HepG2 (cell line): ENCODE results near the gene MYCBPAP. TPM values are rescaled to one million over a fixed set of nuclear protein-coding genes. Genes with fewer than 3 reads are reported as not detected.

Experiments used
- HES4 ChIP-seq: sonication (generic); formaldehyde crosslinking; IDR thresholded peaks from 2 replicates; pipeline ENCODE4 v1.9.0; 2021; ENCODE audit warnings: mild to moderate bottlenecking, missing genetic modification reagents, borderline replicate concordance
- HOXD1 ChIP-seq: sonication (generic); formaldehyde crosslinking; IDR thresholded peaks from 2 replicates; pipeline ENCODE4 v1.5.0; 2020; ENCODE audit warnings: missing genetic modification reagents
- NFIB ChIP-seq: sonication (generic); formaldehyde crosslinking; IDR thresholded peaks from 2 replicates; pipeline ENCODE4 v1.9.0; 2021; ENCODE audit warnings: missing genetic modification reagents, mild to moderate bottlenecking, borderline replicate concordance
- SMYD3 ChIP-seq: sonication (generic); formaldehyde crosslinking; IDR thresholded peaks from 2 replicates; pipeline ENCODE4 v1.8.1; 2023; ENCODE audit warnings: mild to moderate bottlenecking, missing genetic modification reagents
- SRSF4 ChIP-seq: fragments of 200-400 bp; formaldehyde crosslinking; IDR thresholded peaks from one replicate; pipeline ENCODE4 v1.6.1; 2018; ENCODE audit warnings: mild to moderate bottlenecking, low read depth, low read length, moderate library complexity; ENCODE audit not compliant: poor library complexity, severe bottlenecking
- TCF7 ChIP-seq: sonication (generic); IDR thresholded peaks from 2 replicates; pipeline ENCODE4 v1.6.1; 2016; ENCODE audit warnings: antibody characterized with exemption, low read depth
- THYN1 ChIP-seq: sonication (generic); formaldehyde crosslinking; IDR thresholded peaks from 2 replicates; pipeline ENCODE4 v1.8.1; 2023; ENCODE audit warnings: low read depth, mild to moderate bottlenecking, moderate library complexity, missing genetic modification reagents, borderline replicate concordance
- ZFP36L1 ChIP-seq: sonication (generic); formaldehyde crosslinking; IDR thresholded peaks from 2 replicates; pipeline ENCODE4 v1.8.0; 2022; ENCODE audit warnings: mild to moderate bottlenecking, missing genetic modification reagents, moderate library complexity
- ZNF101 ChIP-seq: sonication (generic); formaldehyde crosslinking; IDR thresholded peaks from 2 replicates; pipeline ENCODE4 v1.4.0; 2020; ENCODE audit warnings: mild to moderate bottlenecking, low read depth, missing genetic modification reagents, borderline replicate concordance
- ZNF256 ChIP-seq: sonication (generic); formaldehyde crosslinking; conservative IDR thresholded peaks from 2 replicates; pipeline ENCODE4 v1.4.0; 2020; ENCODE audit warnings: missing genetic modification reagents
- ZNF329 ChIP-seq: sonication (generic); formaldehyde crosslinking; IDR thresholded peaks from 2 replicates; pipeline ENCODE4 v1.9.0; 2021; ENCODE audit warnings: low read depth, mild to moderate bottlenecking, missing genetic modification reagents
- ZNF567 ChIP-seq: sonication (generic); formaldehyde crosslinking; IDR thresholded peaks from 2 replicates; pipeline ENCODE4 v1.8.1; 2023; ENCODE audit warnings: mild to moderate bottlenecking, missing genetic modification reagents, borderline replicate concordance
- ZNF615 ChIP-seq: sonication (generic); formaldehyde crosslinking; IDR thresholded peaks from 2 replicates; pipeline ENCODE4 v1.5.0; 2020; ENCODE audit warnings: mild to moderate bottlenecking, missing genetic modification reagents, borderline replicate concordance
- ZSCAN30 ChIP-seq: sonication (generic); formaldehyde crosslinking; IDR thresholded peaks from 2 replicates; pipeline ENCODE4 v1.5.0; 2020; ENCODE audit warnings: mild to moderate bottlenecking, missing genetic modification reagents
- polyA plus RNA-seq, 8 experiments: library from polyadenylated mRNA; depleted of rRNA in 3 of 8; stranded (reverse) in 7 of 8; unstranded in 1 of 8; fragments of >200 nt; fragmentation: Illumina TruSeq in 4 of 8; extraction: Trizol in 4 of 8; gene quantifications; 2 replicates each; pipeline versions ENCODE4 v1.2.1 to v1.2.3, GENCODE V29; 2011 to 2016; ENCODE audit warnings: low read depth in 4 of 8, missing spikeins in 1 of 8, mixed read lengths in 1 of 8; ENCODE audit not compliant: insufficient read depth in 1 of 8
- total RNA-seq, 5 experiments: library from RNA; depleted of rRNA; stranded (reverse); fragments of >200 nt; fragmentation: Illumina TruSeq; extraction: Trizol; gene quantifications; 2 replicates each; pipeline ENCODE4 v1.2.3, GENCODE V29; 2016; ENCODE audit warnings: low read depth in 1 of 5
- TF ChIP-seq, protein P1 (sequence below): sonication (generic); formaldehyde crosslinking; IDR thresholded peaks from 2 replicates; pipeline ENCODE4 v1.4.0; 2020; ENCODE audit warnings: missing genetic modification reagents
- TF ChIP-seq, protein P2 (sequence below): sonication (generic); formaldehyde crosslinking; IDR thresholded peaks from 2 replicates; pipeline ENCODE4 v1.8.1; 2023; ENCODE audit warnings: mild to moderate bottlenecking, moderate library complexity, missing genetic modification reagents
- TF ChIP-seq, protein P3 (sequence below): sonication (generic); formaldehyde crosslinking; IDR thresholded peaks from 2 replicates; pipeline ENCODE4 v1.4.0; 2020; ENCODE audit warnings: mild to moderate bottlenecking, missing genetic modification reagents
- TF ChIP-seq, protein P4 (sequence below): sonication (generic); formaldehyde crosslinking; IDR thresholded peaks from 2 replicates; pipeline ENCODE4 v1.8.0; 2023; ENCODE audit warnings: mild to moderate bottlenecking, missing genetic modification reagents
- TF ChIP-seq, protein P5 (sequence below): sonication (generic); formaldehyde crosslinking; IDR thresholded peaks from 2 replicates; pipeline ENCODE4 v1.9.0; 2021; ENCODE audit warnings: missing genetic modification reagents, borderline replicate concordance

The MYCBPAP gene
- total and polyA plus RNA-seq, 2 of the 13 experiments (the other 11 are each of a cell fraction or from before 2014, with no cell fraction given): 0.22 to 0.24 TPM

DNA sequence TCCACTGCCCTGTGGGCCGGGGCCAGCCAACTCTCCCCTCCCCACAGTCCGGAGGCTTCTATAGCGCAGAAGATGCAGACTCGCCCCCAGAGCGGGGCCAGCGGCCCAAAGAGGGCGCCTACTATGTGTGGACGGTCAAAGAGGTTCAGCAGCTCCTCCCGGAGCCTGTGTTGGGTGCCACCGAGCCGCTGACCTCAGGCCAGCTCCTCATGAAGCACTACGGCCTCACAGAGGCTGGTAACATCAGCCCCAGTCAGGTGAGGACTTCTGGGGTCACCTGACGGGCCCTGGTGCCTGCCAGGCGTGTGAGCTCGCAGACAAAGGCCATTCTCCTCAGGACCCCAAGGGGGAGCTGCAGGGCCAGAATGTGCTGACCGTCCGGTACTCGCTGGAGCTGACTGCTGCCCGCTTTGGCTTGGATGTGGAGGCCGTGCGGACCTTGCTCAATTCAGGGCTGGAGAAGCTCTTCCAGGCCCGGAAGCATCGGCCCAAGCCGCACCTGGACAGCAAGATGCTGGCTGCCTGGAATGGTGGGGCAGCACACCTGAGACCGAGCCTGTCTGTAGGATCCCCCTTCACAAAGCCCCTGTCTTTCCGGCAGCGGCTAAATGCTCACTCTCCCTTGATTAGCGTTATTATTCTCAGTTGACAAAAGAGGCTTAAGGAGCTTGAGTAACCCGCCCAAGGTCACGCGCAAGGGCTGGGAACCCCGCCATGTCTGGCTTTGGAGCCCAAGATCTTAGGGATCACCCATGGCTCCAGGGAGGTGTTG, 42.6 kb downstream of the MYCBPAP start (continued):
- TF ChIP-seq, protein P1, sequence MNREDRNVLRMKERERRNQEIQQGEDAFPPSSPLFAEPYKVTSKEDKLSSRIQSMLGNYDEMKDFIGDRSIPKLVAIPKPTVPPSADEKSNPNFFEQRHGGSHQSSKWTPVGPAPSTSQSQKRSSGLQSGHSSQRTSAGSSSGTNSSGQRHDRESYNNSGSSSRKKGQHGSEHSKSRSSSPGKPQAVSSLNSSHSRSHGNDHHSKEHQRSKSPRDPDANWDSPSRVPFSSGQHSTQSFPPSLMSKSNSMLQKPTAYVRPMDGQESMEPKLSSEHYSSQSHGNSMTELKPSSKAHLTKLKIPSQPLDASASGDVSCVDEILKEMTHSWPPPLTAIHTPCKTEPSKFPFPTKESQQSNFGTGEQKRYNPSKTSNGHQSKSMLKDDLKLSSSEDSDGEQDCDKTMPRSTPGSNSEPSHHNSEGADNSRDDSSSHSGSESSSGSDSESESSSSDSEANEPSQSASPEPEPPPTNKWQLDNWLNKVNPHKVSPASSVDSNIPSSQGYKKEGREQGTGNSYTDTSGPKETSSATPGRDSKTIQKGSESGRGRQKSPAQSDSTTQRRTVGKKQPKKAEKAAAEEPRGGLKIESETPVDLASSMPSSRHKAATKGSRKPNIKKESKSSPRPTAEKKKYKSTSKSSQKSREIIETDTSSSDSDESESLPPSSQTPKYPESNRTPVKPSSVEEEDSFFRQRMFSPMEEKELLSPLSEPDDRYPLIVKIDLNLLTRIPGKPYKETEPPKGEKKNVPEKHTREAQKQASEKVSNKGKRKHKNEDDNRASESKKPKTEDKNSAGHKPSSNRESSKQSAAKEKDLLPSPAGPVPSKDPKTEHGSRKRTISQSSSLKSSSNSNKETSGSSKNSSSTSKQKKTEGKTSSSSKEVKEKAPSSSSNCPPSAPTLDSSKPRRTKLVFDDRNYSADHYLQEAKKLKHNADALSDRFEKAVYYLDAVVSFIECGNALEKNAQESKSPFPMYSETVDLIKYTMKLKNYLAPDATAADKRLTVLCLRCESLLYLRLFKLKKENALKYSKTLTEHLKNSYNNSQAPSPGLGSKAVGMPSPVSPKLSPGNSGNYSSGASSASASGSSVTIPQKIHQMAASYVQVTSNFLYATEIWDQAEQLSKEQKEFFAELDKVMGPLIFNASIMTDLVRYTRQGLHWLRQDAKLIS (CRISPR knock-in tag): 0 out of 2 replicates have a peak, but pooled peaks have one; percentile 51
- TF ChIP-seq ZFP36L1 (CRISPR knock-in tag) (no peak), HES4 (CRISPR knock-in tag) (peak; percentile 65; the same call in 1 of the 2 replicates), HOXD1 (CRISPR knock-in tag) (no peak), ZNF615 (CRISPR knock-in tag) (no peak), ZNF567 (CRISPR knock-in tag) (0 out of 2 replicates have a peak, but pooled peaks have one; percentile 35), SMYD3 (no peak), ZNF256 (no peak), SRSF4 (no peak), NFIB (CRISPR knock-in tag) (no peak), THYN1 (CRISPR knock-in tag) (no peak), ZSCAN30 (CRISPR knock-in tag) (no peak), ZNF101 (CRISPR knock-in tag) (no peak), ZNF329 (CRISPR knock-in tag) (no peak), TCF7 (no peak)
- TF ChIP-seq, protein P2, sequence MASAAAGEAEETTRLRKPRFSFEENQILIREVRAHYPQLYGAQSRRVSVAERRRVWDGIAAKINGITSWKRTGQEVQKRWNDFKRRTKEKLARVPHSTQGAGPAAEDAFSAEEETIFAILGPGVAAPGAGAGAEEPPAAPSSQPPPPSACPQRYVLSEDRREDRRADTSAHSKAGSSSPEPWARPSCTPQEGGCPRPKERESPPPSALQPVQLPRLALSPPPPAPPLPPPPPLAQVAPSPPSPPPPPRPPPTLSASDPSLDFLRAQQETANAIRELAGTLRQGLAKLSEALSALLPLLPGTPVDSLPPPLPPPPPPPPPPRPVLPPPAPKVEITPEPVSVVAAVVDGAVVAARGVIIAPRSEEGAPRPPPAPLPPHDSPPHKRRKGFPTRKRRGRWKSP (CRISPR knock-in tag): no peak
- TF ChIP-seq, protein P3, sequence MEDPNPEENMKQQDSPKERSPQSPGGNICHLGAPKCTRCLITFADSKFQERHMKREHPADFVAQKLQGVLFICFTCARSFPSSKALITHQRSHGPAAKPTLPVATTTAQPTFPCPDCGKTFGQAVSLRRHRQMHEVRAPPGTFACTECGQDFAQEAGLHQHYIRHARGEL (CRISPR knock-in tag): 0 out of 2 replicates have a peak, but pooled peaks have one; percentile 19
- TF ChIP-seq, protein P4, sequence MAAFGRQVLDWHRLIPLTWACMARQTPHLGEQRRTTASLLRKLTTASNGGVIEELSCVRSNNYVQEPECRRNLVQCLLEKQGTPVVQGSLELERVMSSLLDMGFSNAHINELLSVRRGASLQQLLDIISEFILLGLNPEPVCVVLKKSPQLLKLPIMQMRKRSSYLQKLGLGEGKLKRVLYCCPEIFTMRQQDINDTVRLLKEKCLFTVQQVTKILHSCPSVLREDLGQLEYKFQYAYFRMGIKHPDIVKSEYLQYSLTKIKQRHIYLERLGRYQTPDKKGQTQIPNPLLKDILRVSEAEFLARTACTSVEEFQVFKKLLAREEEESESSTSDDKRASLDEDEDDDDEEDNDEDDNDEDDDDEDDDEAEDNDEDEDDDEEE (CRISPR knock-in tag): peak; percentile 71; the same call in 1 of the 2 replicates
- TF ChIP-seq, protein P5, sequence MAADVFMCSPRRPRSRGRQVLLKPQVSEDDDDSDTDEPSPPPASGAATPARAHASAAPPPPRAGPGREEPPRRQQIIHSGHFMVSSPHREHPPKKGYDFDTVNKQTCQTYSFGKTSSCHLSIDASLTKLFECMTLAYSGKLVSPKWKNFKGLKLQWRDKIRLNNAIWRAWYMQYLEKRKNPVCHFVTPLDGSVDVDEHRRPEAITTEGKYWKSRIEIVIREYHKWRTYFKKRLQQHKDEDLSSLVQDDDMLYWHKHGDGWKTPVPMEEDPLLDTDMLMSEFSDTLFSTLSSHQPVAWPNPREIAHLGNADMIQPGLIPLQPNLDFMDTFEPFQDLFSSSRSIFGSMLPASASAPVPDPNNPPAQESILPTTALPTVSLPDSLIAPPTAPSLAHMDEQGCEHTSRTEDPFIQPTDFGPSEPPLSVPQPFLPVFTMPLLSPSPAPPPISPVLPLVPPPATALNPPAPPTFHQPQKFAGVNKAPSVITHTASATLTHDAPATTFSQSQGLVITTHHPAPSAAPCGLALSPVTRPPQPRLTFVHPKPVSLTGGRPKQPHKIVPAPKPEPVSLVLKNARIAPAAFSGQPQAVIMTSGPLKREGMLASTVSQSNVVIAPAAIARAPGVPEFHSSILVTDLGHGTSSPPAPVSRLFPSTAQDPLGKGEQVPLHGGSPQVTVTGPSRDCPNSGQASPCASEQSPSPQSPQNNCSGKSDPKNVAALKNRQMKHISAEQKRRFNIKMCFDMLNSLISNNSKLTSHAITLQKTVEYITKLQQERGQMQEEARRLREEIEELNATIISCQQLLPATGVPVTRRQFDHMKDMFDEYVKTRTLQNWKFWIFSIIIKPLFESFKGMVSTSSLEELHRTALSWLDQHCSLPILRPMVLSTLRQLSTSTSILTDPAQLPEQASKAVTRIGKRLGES (CRISPR knock-in tag): no peak
